PC-9 (cell line): ENCODE results near the gene USH1G. TPM values are rescaled to one million over a fixed set of nuclear protein-coding genes. Genes with fewer than 3 reads are reported as not detected.
"Not testable (repeated sequence)": the region's sequence is repeated elsewhere in the genome, so short reads cannot be mapped to it uniquely, and the experiment has no call there.

ENCODE experiments used
- BruUV-seq: library from RNA; stranded (reverse); fragments of 400-500 nt; replicated peaks from 2 replicates; lab custom pipeline; 2021; lab: Mats Ljungman, UMichigan
- CTCF ChIA-PET: fragments of 300-600 bp; sonication (Branson Sonifier 250); formaldehyde crosslinking; loops from one replicate; lab custom pipeline; 2022; ENCODE audit warnings: antibody characterized with exemption; lab: Charles Lee
- POLR2A ChIA-PET: fragments of 300-600 bp; sonication (Branson Sonifier 250); formaldehyde crosslinking; loops from one replicate; lab custom pipeline; 2022; ENCODE audit warnings: antibody characterized with exemption; ENCODE audit not compliant: unreplicated experiment; lab: Charles Lee
- DNase-seq, 2 experiments: peaks; one replicate each; pipeline versions ENCODE4 v3.0.0 to v3.0.0-alpha.2; 2015 to 2022; ENCODE audit warnings: mixed read lengths in 1 of 2
- H2AFZ ChIP-seq: fragments of 200-600 bp; sonication (generic); 2 replicates; pipeline ENCODE4 v1.8.1; 2017; ENCODE audit warnings: antibody characterized with exemption
- H3F3A ChIP-seq: fragments of 200-600 bp; sonication (generic); 2 replicates; pipeline ENCODE4 v1.8.1; 2017; ENCODE audit warnings: antibody characterized with exemption, mild to moderate bottlenecking, low read depth; ENCODE audit not compliant: insufficient read depth
- H3K27ac ChIP-seq: fragments of 200-600 bp; sonication (generic); 2 replicates; pipeline ENCODE4 v1.6.1; 2016; ENCODE audit warnings: mixed run types
- H3K27me3 ChIP-seq: fragments of 200-600 bp; sonication (generic); 2 replicates; pipeline ENCODE4 v1.6.1; 2016; ENCODE audit warnings: low read depth, mixed run types; ENCODE audit not compliant: insufficient read depth
- H3K36me3 ChIP-seq: fragments of 200-600 bp; sonication (generic); 2 replicates; pipeline ENCODE4 v1.6.1; 2016; ENCODE audit warnings: low read depth, mixed run types
- H3K4me1 ChIP-seq: fragments of 200-600 bp; sonication (generic); replicated peaks from 2 replicates; pipeline ENCODE4 v1.6.1; 2016; ENCODE audit warnings: mixed run types; ENCODE audit not compliant: insufficient read depth
- H3K4me2 ChIP-seq: fragments of 200-600 bp; sonication (generic); 2 replicates; pipeline ENCODE4 v1.6.1; 2017; ENCODE audit warnings: mixed run types
- H3K4me3 ChIP-seq: fragments of 200-600 bp; sonication (generic); 2 replicates; pipeline ENCODE4 v1.6.1; 2016; ENCODE audit warnings: mixed run types
- H3K79me2 ChIP-seq: fragments of 200-600 bp; sonication (generic); 2 replicates; pipeline ENCODE4 v1.6.1; 2017; ENCODE audit warnings: low read depth, mixed run types
- H3K9me2 ChIP-seq: fragments of 200-600 bp; sonication (generic); 2 replicates; pipeline ENCODE4 v1.8.1; 2017; ENCODE audit warnings: mild to moderate bottlenecking; ENCODE audit not compliant: insufficient read depth
- H3K9me3 ChIP-seq: fragments of 200-600 bp; sonication (generic); 2 replicates; pipeline ENCODE4 v1.8.1; 2016; ENCODE audit warnings: low read depth; ENCODE audit not compliant: insufficient read depth
- H4K20me1 ChIP-seq: fragments of 200-600 bp; sonication (generic); 2 replicates; pipeline ENCODE4 v1.8.1; 2017; ENCODE audit not compliant: insufficient read depth
- CTCF ChIP-seq: fragments of 200-600 bp; sonication (generic); conservative IDR thresholded peaks from 2 replicates; pipeline ENCODE4 v1.6.1; 2017; ENCODE audit warnings: mixed run types, antibody characterized with exemption, mild to moderate bottlenecking, moderate library complexity
- EZH2 ChIP-seq: fragments of 200-600 bp; sonication (generic); IDR thresholded peaks from 2 replicates; pipeline ENCODE4 v1.8.0; 2017; ENCODE audit warnings: antibody characterized with exemption, low read depth
- intact Hi-C: fragments of 100-400 bp; cut with micrococcal nuclease; formaldehyde crosslinking; loops from one replicate; pipeline ENCODE4 v1.10.0; 2022; ENCODE audit not compliant: unreplicated experiment
- total RNA-seq: library from RNA; stranded (reverse); gene quantifications from 2 replicates; pipeline ENCODE4 v1.2.3, GENCODE V29; 2021

USH1G gene
- total RNA-seq, 1 experiment from 2014 or later: 0.22 TPM

GRCh38 chr17:74971842-74972106 is 48.7 kb upstream of the USH1G start:
- Histone ChIP-seq H3K9me2 (no peaks in the 10 kb centered on the region), H3K27me3 (0 out of 2 replicates have a peak, but pooled peaks cover 3% of the 10 kb centered on the region), H3K4me2 (peak overlapping the region; percentile 85), H4K20me1 (no peaks in the 10 kb centered on the region), H3K27ac (no peak overlapping the region), H3K4me1 (peaks cover 43% of the 10 kb centered on the region), H3K9me3 (no peaks in the 10 kb centered on the region), H3K4me3 (peak overlapping the region; percentile 96), H3F3A (peaks cover 9% of the 10 kb centered on the region; the same call in 1 of the 2 replicates), H2AFZ (peak overlapping the region; percentile 90; the same call in 1 of the 2 replicates), H3K36me3 (no peaks in the 10 kb centered on the region), H3K79me2 (peaks cover 34% of the 10 kb centered on the region)
- no peak for TF ChIP-seq EZH2
- TF ChIP-seq CTCF: no peak
- CTCF ChIA-PET: interaction anchor here (0.8 to 1.1 kb wide), 2 partner anchors 11 to 17 kb away, joined by 3 to 7 read pairs; no protein-coding TSS in a partner anchor
- no TSS peak for BruUV-seq
- POLR2A ChIA-PET: no interaction called here
- DNase-seq: no peak
- intact Hi-C loops: no loop called here

DNA sequence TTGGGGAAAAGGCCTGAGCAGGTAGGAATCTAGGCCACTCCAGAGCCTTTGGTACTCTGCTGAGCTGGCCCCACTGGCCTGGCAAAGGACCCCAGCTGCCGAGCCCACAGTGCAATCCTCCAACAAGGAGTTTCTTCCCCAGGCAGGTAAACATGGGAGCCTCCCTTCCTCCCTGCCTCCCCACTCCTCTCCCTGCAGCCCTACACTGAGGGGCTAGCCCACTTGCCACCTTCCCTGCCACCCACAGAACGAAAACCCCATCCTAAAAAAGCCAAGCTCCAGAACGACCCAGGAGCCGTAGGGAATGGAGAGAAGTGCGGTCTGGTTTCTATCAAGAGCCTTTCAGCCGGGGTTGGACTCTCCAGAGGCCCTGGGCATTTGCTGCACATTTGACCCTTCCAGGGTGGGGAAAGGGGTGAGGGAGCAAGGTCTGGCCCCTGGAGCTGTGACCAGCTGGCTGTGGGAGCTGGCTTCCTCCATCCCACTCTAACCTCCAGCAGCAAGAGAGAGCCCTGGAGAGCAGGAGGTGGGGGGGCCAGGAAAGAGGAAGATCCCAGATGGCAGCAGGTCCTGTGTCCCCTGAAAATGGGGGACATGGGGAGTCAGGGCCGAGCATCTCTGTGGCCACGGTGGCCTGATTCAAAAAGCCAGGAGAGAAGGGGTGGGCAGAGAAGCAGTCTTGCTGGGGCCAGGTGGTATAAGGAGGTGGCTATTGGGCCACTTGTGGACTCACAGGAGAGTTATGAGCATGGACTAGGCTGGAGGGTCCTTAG is 48.2 kb upstream of the USH1G start:
- Histone ChIP-seq H2AFZ (peak overlapping the region; percentile 90; the same call in 1 of the 2 replicates), H3K9me3 (no peaks in the 10 kb centered on the region), H3K27me3 (0 out of 2 replicates have a peak, but pooled peaks cover 3% of the 10 kb centered on the region), H3K4me1 (peaks cover 43% of the 10 kb centered on the region), H3K4me3 (peak overlapping the region; percentile 96), H3K79me2 (peaks cover 34% of the 10 kb centered on the region), H3K36me3 (no peaks in the 10 kb centered on the region), H3K9me2 (no peaks in the 10 kb centered on the region), H3K4me2 (peak overlapping the region; percentile 85), H4K20me1 (no peaks in the 10 kb centered on the region), H3F3A (peaks cover 9% of the 10 kb centered on the region; the same call in 1 of the 2 replicates), H3K27ac (no peak overlapping the region)
- TSS peak; percentile 26 for BruUV-seq
- intact Hi-C loops: no loop called here
- TF ChIP-seq EZH2 (no peak), CTCF (no peak)
- ChIA-PET POLR2A (interaction anchor here (0.6 kb wide), 1 partner anchor 116 kb away, joined by 3 read pairs; the partner anchor contains the start of gene SLC16A5), CTCF (interaction anchor here (1.1 kb wide), 1 partner anchor 17 kb away, joined by 7 read pairs; no protein-coding TSS in a partner anchor)
- no peak for DNase-seq

GRCh38 chr17:74970395-74970794 is 47.3 kb upstream of the USH1G start:
- Histone ChIP-seq H3K36me3 (no peaks in the 10 kb centered on the region), H4K20me1 (no peaks in the 10 kb centered on the region), H2AFZ (no peak overlapping the region), H3K9me2 (no peaks in the 10 kb centered on the region), H3K4me2 (peak overlapping the region; percentile 85), H3K27me3 (0 out of 2 replicates have a peak, but pooled peaks cover 3% of the 10 kb centered on the region), H3F3A (peaks cover 9% of the 10 kb centered on the region; the same call in 1 of the 2 replicates), H3K27ac (no peak overlapping the region), H3K9me3 (no peaks in the 10 kb centered on the region), H3K4me3 (no peak overlapping the region; the same call in 1 of the 2 replicates), H3K79me2 (peaks cover 34% of the 10 kb centered on the region), H3K4me1 (peaks cover 43% of the 10 kb centered on the region)
- BruUV-seq: no TSS peak
- POLR2A ChIA-PET: interaction anchor here (0.6 kb wide), 1 partner anchor 117 kb away, joined by 3 read pairs; the partner anchor contains the start of gene SLC16A5
- TF ChIP-seq EZH2 (no peak), CTCF (no peak)
- intact Hi-C loops: no loop called here
- DNase-seq: no peak
- CTCF ChIA-PET: interaction anchor here (0.6 to 1.1 kb wide), 2 partner anchors 39 to 42 kb away, joined by 9 to 12 read pairs; partner anchors contain the start of gene MRPL58

- not testable (repeated sequence) for DNase-seq, H3K9me2 ChIP-seq, H3K27ac ChIP-seq, H3K9me3 ChIP-seq, H3K27me3 ChIP-seq, H2AFZ ChIP-seq, BruUV-seq, H4K20me1 ChIP-seq, H3F3A ChIP-seq, H3K36me3 ChIP-seq, H3K4me3 ChIP-seq
- Histone ChIP-seq H3K4me2 (peak overlapping the region; percentile 77), H3K4me1 (peaks cover 43% of the 10 kb centered on the region), H3K79me2 (peaks cover 34% of the 10 kb centered on the region)
- CTCF ChIA-PET: interaction anchor here (0.6 kb wide), 1 partner anchor 346 kb away, joined by 5 read pairs; no protein-coding TSS in a partner anchor
- POLR2A ChIA-PET: interaction anchor here (0.6 kb wide), 1 partner anchor 1200 kb away, joined by 16 read pairs; no protein-coding TSS in a partner anchor
- intact Hi-C loops: loop anchor here (2.0 kb wide), 2 partner anchors 39 to 63 kb away; no protein-coding TSS in a partner anchor
Measured at GRCh38 chr17:74969501-74969900, 46.4 kb upstream of the USH1G start.
